HepG2 (cell line): ENCODE data around the gene TIMM23. TPM values are rescaled to one million over a fixed set of nuclear protein-coding genes. Genes with fewer than 3 reads are reported as not detected.

ENCODE experiments used
- ATF7 ChIP-seq, 2 experiments: fragments of 450-650 bp in 1 of 2; sonication (generic) in 1 of 2; formaldehyde crosslinking in 1 of 2; IDR thresholded peaks; 2 replicates each; pipeline versions ENCODE4 v1.4.0 to v1.6.1; 2016 to 2020; ENCODE audit warnings: antibody characterized with exemption in 1 of 2, mild to moderate bottlenecking in 1 of 2, missing genetic modification reagents in 1 of 2
- CBX2 ChIP-seq, 2 experiments: fragments of 200-600 bp in 1 of 2; sonication (generic); formaldehyde crosslinking in 1 of 2; IDR thresholded peaks; 2 replicates each; pipeline versions ENCODE4 v1.7.0 to v1.8.1; 2018 to 2022; ENCODE audit warnings: low read depth in 2 of 2, low read length in 1 of 2, mild to moderate bottlenecking in 1 of 2, missing genetic modification reagents in 1 of 2
- FOSL2 ChIP-seq: sonication (generic); formaldehyde crosslinking; IDR thresholded peaks from 2 replicates; pipeline ENCODE4 v1.4.0; 2020; ENCODE audit warnings: missing genetic modification reagents
- HINFP ChIP-seq: sonication (generic); formaldehyde crosslinking; IDR thresholded peaks from 2 replicates; pipeline ENCODE4 v1.4.0; 2020; ENCODE audit warnings: low read depth, mild to moderate bottlenecking, missing genetic modification reagents
- KAT2B ChIP-seq: fragments of 150-350 bp; IDR thresholded peaks from 2 replicates; pipeline ENCODE4 v1.6.1; 2014; ENCODE audit warnings: low read depth, low read length, borderline replicate concordance
- NFE2 ChIP-seq: sonication (generic); formaldehyde crosslinking; IDR thresholded peaks from 2 replicates; pipeline ENCODE4 v1.4.0; 2020; ENCODE audit warnings: missing genetic modification reagents
- POLR2G ChIP-seq: fragments of 200-400 bp; formaldehyde crosslinking; IDR thresholded peaks from 2 replicates; pipeline ENCODE4 v1.6.1; 2018; ENCODE audit warnings: mild to moderate bottlenecking, low read depth, low read length, moderate library complexity
- PRPF4 ChIP-seq: fragments of 200-400 bp; formaldehyde crosslinking; IDR thresholded peaks from 2 replicates; pipeline ENCODE4 v1.6.1; 2016; ENCODE audit warnings: low read length, low read depth; ENCODE audit not compliant: poor library complexity, severe bottlenecking
- RFX1 ChIP-seq: fragments of 450-650 bp; IDR thresholded peaks from 2 replicates; pipeline ENCODE4 v1.6.1; 2017
- ZFY ChIP-seq: sonication (generic); formaldehyde crosslinking; IDR thresholded peaks from 2 replicates; pipeline ENCODE4 v1.4.0; 2020; ENCODE audit warnings: missing genetic modification reagents
- ZNF264 ChIP-seq: sonication (generic); formaldehyde crosslinking; IDR thresholded peaks from 2 replicates; pipeline ENCODE4 v1.4.0; 2020; ENCODE audit warnings: missing genetic modification reagents
- ZNF275 ChIP-seq: sonication (generic); formaldehyde crosslinking; IDR thresholded peaks from 2 replicates; pipeline ENCODE4 v1.8.0; 2022; ENCODE audit warnings: missing genetic modification reagents, mild to moderate bottlenecking, inconsistent platforms, borderline replicate concordance
- ZNF282 ChIP-seq: fragments of 450-650 bp; IDR thresholded peaks from 2 replicates; pipeline ENCODE4 v1.6.1; 2018; ENCODE audit not compliant: partially characterized antibody
- ZNF33A ChIP-seq: sonication (generic); formaldehyde crosslinking; IDR thresholded peaks from 2 replicates; pipeline ENCODE4 v1.5.1; 2020; ENCODE audit warnings: missing genetic modification reagents, mild to moderate bottlenecking, moderate library complexity, borderline replicate concordance
- ZNF598 ChIP-seq: sonication (generic); formaldehyde crosslinking; IDR thresholded peaks from 2 replicates; pipeline ENCODE4 v1.5.1; 2020; ENCODE audit warnings: mild to moderate bottlenecking, missing genetic modification reagents, borderline replicate concordance
- ZNF660 ChIP-seq: sonication (generic); formaldehyde crosslinking; IDR thresholded peaks from 2 replicates; pipeline ENCODE4 v1.5.1; 2020; ENCODE audit warnings: mild to moderate bottlenecking, low read depth, missing genetic modification reagents, borderline replicate concordance
- ZNF672 ChIP-seq: sonication (generic); formaldehyde crosslinking; IDR thresholded peaks from 2 replicates; pipeline ENCODE4 v1.8.1; 2022; ENCODE audit warnings: missing genetic modification reagents
- ZNF770 ChIP-seq: sonication (generic); formaldehyde crosslinking; IDR thresholded peaks from 2 replicates; pipeline ENCODE4 v1.5.0; 2020; ENCODE audit warnings: mild to moderate bottlenecking, missing genetic modification reagents
- ZNF775 ChIP-seq: sonication (generic); formaldehyde crosslinking; IDR thresholded peaks from 2 replicates; pipeline ENCODE4 v1.4.0; 2020; ENCODE audit warnings: missing genetic modification reagents, mild to moderate bottlenecking, moderate library complexity, borderline replicate concordance
- ZNF841 ChIP-seq: sonication (generic); formaldehyde crosslinking; IDR thresholded peaks from 2 replicates; pipeline ENCODE4 v1.8.1; 2023; ENCODE audit warnings: missing genetic modification reagents, borderline replicate concordance
- polyA plus RNA-seq, 8 experiments: library from polyadenylated mRNA; depleted of rRNA in 3 of 8; stranded (reverse) in 7 of 8; unstranded in 1 of 8; fragments of >200 nt; fragmentation: Illumina TruSeq in 4 of 8; extraction: Trizol in 4 of 8; gene quantifications; 2 replicates each; pipeline versions ENCODE4 v1.2.1 to v1.2.3, GENCODE V29; 2011 to 2016; ENCODE audit warnings: low read depth in 4 of 8, missing spikeins in 1 of 8, mixed read lengths in 1 of 8; ENCODE audit not compliant: insufficient read depth in 1 of 8
- total RNA-seq, 5 experiments: library from RNA; depleted of rRNA; stranded (reverse); fragments of >200 nt; fragmentation: Illumina TruSeq; extraction: Trizol; gene quantifications; 2 replicates each; pipeline ENCODE4 v1.2.3, GENCODE V29; 2016; ENCODE audit warnings: low read depth in 1 of 5
- TF ChIP-seq, protein P1 (sequence below): sonication (generic); formaldehyde crosslinking; IDR thresholded peaks from 2 replicates; pipeline ENCODE4 v1.4.0; 2020; ENCODE audit warnings: missing genetic modification reagents, mild to moderate bottlenecking, borderline replicate concordance

Gene TIMM23
- total and polyA plus RNA-seq, 2 of the 13 experiments (the other 11 are each of a cell fraction or from before 2014, with no cell fraction given) = 80.2 to 98.6 TPM

DNA sequence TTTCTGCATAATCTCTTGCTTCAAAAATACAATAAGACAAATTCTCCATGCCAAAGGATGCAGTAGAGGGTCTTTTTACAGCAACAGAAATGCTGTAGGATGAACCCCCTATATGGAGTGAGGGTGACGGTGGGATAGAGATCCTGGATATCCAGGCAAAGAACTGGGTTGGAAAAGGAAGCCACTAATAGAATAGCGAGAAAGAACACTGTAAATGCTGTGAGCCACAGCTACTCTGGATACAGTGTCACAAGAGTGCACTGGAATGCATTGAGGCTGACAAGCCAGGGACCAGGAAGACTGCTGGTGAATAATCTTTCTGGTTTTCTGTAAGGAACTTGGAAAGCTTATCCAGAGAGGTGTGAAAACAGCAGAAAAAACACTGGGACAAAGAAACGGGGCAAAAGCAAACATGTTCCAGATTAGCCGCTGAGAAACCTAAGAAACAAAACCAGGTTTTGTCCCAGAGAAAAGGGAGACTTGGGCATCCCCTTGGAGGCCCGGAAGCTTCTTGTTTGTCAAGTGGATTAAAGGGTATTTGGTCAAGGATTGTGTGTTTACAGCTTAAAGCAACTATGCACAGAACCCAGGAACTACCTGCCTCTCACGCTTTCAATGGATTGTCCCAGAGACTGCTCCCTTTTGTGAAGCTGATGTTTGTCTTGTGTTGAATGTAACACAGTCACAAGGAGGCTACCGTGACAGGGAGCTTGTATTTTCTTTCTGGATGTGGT, 79.9 kb downstream of the TIMM23 start (continued):
- TF ChIP-seq ZNF275 (CRISPR knock-in tag) (0 out of 2 replicates have a peak, but pooled peaks have one; percentile 61), ZNF770 (CRISPR knock-in tag) (peak; percentile 59; the same call in 1 of the 2 replicates), ZNF841 (CRISPR knock-in tag) (no peak), ZNF33A (CRISPR knock-in tag) (peak; percentile 47; the same call in 1 of the 2 replicates), ZNF672 (CRISPR knock-in tag) (no peak), RFX1 (no peak), PRPF4 (no peak), ZNF660 (CRISPR knock-in tag) (no peak), KAT2B (no peak), HINFP (CRISPR knock-in tag) (0 out of 2 replicates have a peak, but pooled peaks have one; percentile 23), NFE2 (CRISPR knock-in tag) (no peak), ZNF598 (no peak), ZNF282 (no peak), ZNF264 (peak; percentile 61; the same call in 1 of the 2 replicates), CBX2 (IDR thresholded peaks at IDR 0.05; ENCODE audit: low read depth, low read length) (no peak), CBX2 (CRISPR knock-in tag; IDR thresholded peaks at IDR 0.05; ENCODE audit: low read depth) (no peak), ATF7 (IDR thresholded peaks at IDR 0.05) (no peak), ATF7 (CRISPR knock-in tag; IDR thresholded peaks at IDR 0.05) (no peak; the same call in 1 of the 2 replicates), POLR2G (no peak), ZNF775 (CRISPR knock-in tag) (peak; percentile 71; the same call in 1 of the 2 replicates), FOSL2 (CRISPR knock-in tag) (peak; percentile 79), ZFY (CRISPR knock-in tag) (no peak)
- TF ChIP-seq, protein P1, sequence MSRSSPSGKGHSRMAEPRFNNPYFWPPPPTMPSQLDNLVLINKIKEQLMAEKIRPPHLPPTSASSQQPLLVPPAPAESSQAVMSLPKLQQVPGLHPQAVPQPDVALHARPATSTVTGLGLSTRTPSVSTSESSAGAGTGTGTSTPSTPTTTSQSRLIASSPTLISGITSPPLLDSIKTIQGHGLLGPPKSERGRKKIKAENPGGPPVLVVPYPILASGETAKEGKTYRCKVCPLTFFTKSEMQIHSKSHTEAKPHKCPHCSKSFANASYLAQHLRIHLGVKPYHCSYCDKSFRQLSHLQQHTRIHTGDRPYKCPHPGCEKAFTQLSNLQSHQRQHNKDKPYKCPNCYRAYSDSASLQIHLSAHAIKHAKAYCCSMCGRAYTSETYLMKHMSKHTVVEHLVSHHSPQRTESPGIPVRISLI = peak; percentile 93
